H1 (cell line): Measurements from ENCODE around the gene RGS17.

Experiments
- CHD1 ChIP-seq: IDR thresholded peaks from 2 replicates; pipeline ENCODE4 v1.6.1; 2012; ENCODE audit warnings: low read depth, low read length, improper control_type of control experiment
- CTCF ChIP-seq, 3 experiments: IDR thresholded peaks; 1 replicate in 2 of 3; 2 replicates in 1 of 3; pipeline versions ENCODE4 v1.5.1 to v1.6.1; 2011; ENCODE audit warnings: low read length in 3 of 3, mild to moderate bottlenecking in 3 of 3, inconsistent platforms in 2 of 3, low read depth in 1 of 3, moderate library complexity in 1 of 3; ENCODE audit not compliant: insufficient read depth in 1 of 3; ENCODE audit errors: control extremely low read depth in 1 of 3
- EP300 ChIP-seq, 2 experiments: IDR thresholded peaks; 1 replicate in 1 of 2; 2 replicates in 1 of 2; pipeline ENCODE4 v1.6.1; 2011 to 2012; ENCODE audit warnings: low read depth in 2 of 2, low read length in 2 of 2, mild to moderate bottlenecking in 2 of 2, borderline replicate concordance in 1 of 2, inconsistent platforms in 1 of 2, moderate library complexity in 1 of 2
- EZH2 ChIP-seq: fragments of 200-600 bp; sonication (generic); IDR thresholded peaks from 2 replicates; pipeline ENCODE4 v1.7.1; 2012; ENCODE audit warnings: low read depth, mild to moderate bottlenecking, moderate library complexity, low read length, inconsistent platforms; ENCODE audit not compliant: severe bottlenecking
- POLR2A ChIP-seq, 2 experiments: IDR thresholded peaks; 1 replicate in 1 of 2; 2 replicates in 1 of 2; pipeline ENCODE4 v1.6.1; 2011; ENCODE audit warnings: low read depth in 2 of 2, low read length in 2 of 2, mild to moderate bottlenecking in 2 of 2; ENCODE audit errors: control extremely low read depth in 1 of 2
- POLR2AphosphoS5 ChIP-seq: IDR thresholded peaks from 2 replicates; pipeline ENCODE4 v1.6.1; 2011; ENCODE audit warnings: low read depth, low read length
- TEAD4 ChIP-seq: IDR thresholded peaks from 2 replicates; pipeline ENCODE4 v1.6.1; 2012; ENCODE audit warnings: low read depth, low read length, inconsistent platforms, mixed read lengths
- USF2 ChIP-seq: IDR thresholded peaks from 2 replicates; pipeline ENCODE4 v1.6.1; 2011; ENCODE audit warnings: low read length, improper control_type of control experiment

- no peak for TF ChIP-seq CTCF (IDR thresholded peaks at IDR 0.05; ENCODE audit: control extremely low read depth in 1 of 3, insufficient read depth in 1 of 3, low read depth in 1 of 3, low read length in 3 of 3)
- no peak for TF ChIP-seq CHD1
- TF ChIP-seq POLR2AphosphoS5, result no peak
- no peak for TF ChIP-seq EZH2
- TF ChIP-seq EP300 (IDR thresholded peaks at IDR 0.05; ENCODE audit: borderline replicate concordance in 1 of 2, low read depth in 2 of 2, low read length in 2 of 2), result no peak
- no peak for TF ChIP-seq POLR2A (IDR thresholded peaks at IDR 0.05; ENCODE audit: control extremely low read depth in 1 of 2, low read depth in 2 of 2, low read length in 2 of 2)
- no peak for TF ChIP-seq USF2
- TF ChIP-seq TEAD4, result no peak
These were observed 130.8 kb downstream of the RGS17 start for GRCh38 chr6:153000243-153000642.
